ENCODE measurements around the gene TACC2.

DNA sequence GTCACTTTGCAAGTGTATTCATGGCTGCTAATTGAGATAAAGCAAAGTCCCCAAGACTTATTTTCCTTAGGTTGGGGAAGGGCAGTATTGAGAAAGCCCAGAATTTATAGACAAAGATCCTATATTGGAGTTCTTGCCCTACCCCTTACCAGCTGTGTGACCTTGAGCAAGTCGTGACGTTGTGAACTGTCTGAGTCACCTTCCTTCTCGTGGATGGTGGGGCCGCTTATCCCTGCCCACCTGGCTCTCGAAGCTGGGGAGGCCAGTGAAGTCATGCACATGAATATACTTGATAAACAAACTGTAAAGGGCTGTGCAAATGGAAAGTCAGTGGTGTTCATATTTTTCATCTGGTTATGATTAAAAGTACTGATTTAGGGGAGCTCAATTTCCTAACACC is 127.4 kb downstream of the TACC2 start:
- TF ChIP-seq, protein P1, sequence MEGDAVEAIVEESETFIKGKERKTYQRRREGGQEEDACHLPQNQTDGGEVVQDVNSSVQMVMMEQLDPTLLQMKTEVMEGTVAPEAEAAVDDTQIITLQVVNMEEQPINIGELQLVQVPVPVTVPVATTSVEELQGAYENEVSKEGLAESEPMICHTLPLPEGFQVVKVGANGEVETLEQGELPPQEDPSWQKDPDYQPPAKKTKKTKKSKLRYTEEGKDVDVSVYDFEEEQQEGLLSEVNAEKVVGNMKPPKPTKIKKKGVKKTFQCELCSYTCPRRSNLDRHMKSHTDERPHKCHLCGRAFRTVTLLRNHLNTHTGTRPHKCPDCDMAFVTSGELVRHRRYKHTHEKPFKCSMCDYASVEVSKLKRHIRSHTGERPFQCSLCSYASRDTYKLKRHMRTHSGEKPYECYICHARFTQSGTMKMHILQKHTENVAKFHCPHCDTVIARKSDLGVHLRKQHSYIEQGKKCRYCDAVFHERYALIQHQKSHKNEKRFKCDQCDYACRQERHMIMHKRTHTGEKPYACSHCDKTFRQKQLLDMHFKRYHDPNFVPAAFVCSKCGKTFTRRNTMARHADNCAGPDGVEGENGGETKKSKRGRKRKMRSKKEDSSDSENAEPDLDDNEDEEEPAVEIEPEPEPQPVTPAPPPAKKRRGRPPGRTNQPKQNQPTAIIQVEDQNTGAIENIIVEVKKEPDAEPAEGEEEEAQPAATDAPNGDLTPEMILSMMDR (IDR thresholded peaks at IDR 0.05) = no peak
- TF ChIP-seq POLR2AphosphoS5 (IDR thresholded peaks at IDR 0.05) (no peak), POLR2A (IDR thresholded peaks at IDR 0.05) (no peak)

Measured in suprapubic skin (tissue), 4 donors.